Astrocyte (in vitro differentiated cells and primary cell): Measurements from ENCODE around the gene CDHR2.

ENCODE experiments used
- CTCF ChIP-seq: IDR thresholded peaks from 2 replicates; pipeline ENCODE4 v1.5.1; 2011; ENCODE audit warnings: low read depth, mild to moderate bottlenecking, inconsistent platforms, low read length, moderate library complexity; ENCODE audit not compliant: insufficient read depth
- EZH2 ChIP-seq: IDR thresholded peaks from 2 replicates; pipeline ENCODE4 v1.6.1; 2012; ENCODE audit warnings: mild to moderate bottlenecking, low read length, inconsistent platforms; ENCODE audit not compliant: insufficient read depth

GRCh38 chr5:176629317-176629852 lies 80.2 kb downstream of the CDHR2 start:
- TF ChIP-seq CTCF (no peak), EZH2 (no peak)
